Karpas-422 (cell line): ENCODE data around the gene ADCY9. TPM values are rescaled to one million over a fixed set of nuclear protein-coding genes. Genes with fewer than 3 reads are reported as not detected.

Experiments used
- DNase-seq: peaks from one replicate; pipeline ENCODE4 v3.0.0-alpha.2; 2015
- H2AFZ ChIP-seq: fragments of 200-600 bp; sonication (generic); 2 replicates; pipeline ENCODE4 v1.6.1; 2014; ENCODE audit warnings: antibody characterized with exemption, low read length, mixed read lengths
- H3K27ac ChIP-seq: fragments of 200-600 bp; sonication (generic); 2 replicates; pipeline ENCODE4 v1.5.1; 2014; ENCODE audit warnings: mild to moderate bottlenecking, low read length, moderate library complexity
- H3K27me3 ChIP-seq: fragments of 200-600 bp; sonication (generic); 2 replicates; pipeline ENCODE4 v1.6.1; 2014; ENCODE audit warnings: low read length, mixed read lengths
- H3K36me3 ChIP-seq: fragments of 200-600 bp; sonication (generic); 2 replicates; pipeline ENCODE4 v1.6.1; 2014; ENCODE audit warnings: low read length, mixed read lengths; ENCODE audit not compliant: insufficient read depth
- H3K4me1 ChIP-seq: fragments of 200-600 bp; sonication (generic); 2 replicates; pipeline ENCODE4 v1.6.1; 2014; ENCODE audit warnings: mild to moderate bottlenecking, low read length, mixed read lengths
- H3K4me2 ChIP-seq: fragments of 200-600 bp; sonication (generic); 2 replicates; pipeline ENCODE4 v1.6.1; 2014; ENCODE audit warnings: low read length, low read depth, mild to moderate bottlenecking; ENCODE audit not compliant: poor library complexity, severe bottlenecking
- H3K4me3 ChIP-seq: fragments of 200-600 bp; sonication (generic); 2 replicates; pipeline ENCODE4 v1.5.1; 2014; ENCODE audit warnings: mild to moderate bottlenecking, antibody characterized with exemption, low read length, mixed read lengths
- H3K79me2 ChIP-seq: fragments of 200-600 bp; sonication (generic); 2 replicates; pipeline ENCODE4 v1.6.1; 2014; ENCODE audit warnings: mild to moderate bottlenecking, low read length, mixed read lengths
- H3K9ac ChIP-seq: fragments of 200-600 bp; sonication (generic); 2 replicates; pipeline ENCODE4 v1.6.0; 2014; ENCODE audit warnings: low read length
- H3K9me2 ChIP-seq: fragments of 200-600 bp; sonication (generic), shearing (Covaris generic); replicated peaks from 2 replicates; pipeline ENCODE4 v1.6.0; 2014; ENCODE audit warnings: mild to moderate bottlenecking, low read length, moderate library complexity; ENCODE audit not compliant: insufficient read depth
- H3K9me3 ChIP-seq: fragments of 300-700, 200-600 bp; sonication (generic); 2 replicates; pipeline ENCODE4 v1.6.1; 2014; ENCODE audit warnings: low read length, mixed read lengths
- H4K20me1 ChIP-seq: fragments of 200-600 bp; sonication (generic); 2 replicates; pipeline ENCODE4 v1.6.1; 2014; ENCODE audit warnings: mild to moderate bottlenecking, antibody characterized with exemption, low read length, low read depth; ENCODE audit not compliant: insufficient read depth
- total RNA-seq: library from RNA; depleted of rRNA; stranded (reverse); fragments of >200 nt; shearing (Covaris generic); gene quantifications from 2 replicates; pipeline ENCODE4 v1.2.3, GENCODE V29; 2014; ENCODE audit warnings: low replicate concordance

Gene ADCY9
- total RNA-seq, 1 experiment from 2014 or later: 0.11 TPM

DNA sequence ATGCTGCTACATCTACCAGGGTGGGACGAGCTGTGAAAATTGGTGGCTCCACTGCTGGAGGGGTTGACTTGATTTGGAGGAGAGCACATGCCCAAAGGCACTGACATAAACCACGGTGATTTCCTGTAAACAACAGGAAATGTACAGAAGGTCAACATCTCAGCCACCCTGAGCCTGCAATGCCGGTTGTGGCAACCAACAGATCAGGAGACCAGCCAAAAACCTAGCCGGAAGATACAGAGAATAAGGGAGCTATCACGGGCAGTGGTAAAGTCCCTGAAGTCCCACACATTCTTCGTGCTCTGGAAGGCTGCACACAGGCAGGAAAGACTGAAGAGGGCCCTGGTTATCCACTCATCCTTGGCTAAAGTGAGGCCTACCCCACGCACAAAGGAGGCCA is 56.2 kb downstream of the ADCY9 start:
- H3K9me2 ChIP-seq: no peaks in the 10 kb centered on the region
- no peak overlapping the region for H3K27ac ChIP-seq
- H3K4me1 ChIP-seq: no peaks in the 10 kb centered on the region
- no peaks in the 10 kb centered on the region for H3K27me3 ChIP-seq
- H4K20me1 ChIP-seq: no peaks in the 10 kb centered on the region
- no peak overlapping the region for H3K4me2 ChIP-seq
- no peak for DNase-seq
- H3K36me3 ChIP-seq: no peaks in the 10 kb centered on the region
- peaks cover 22% of the 10 kb centered on the region for H3K9me3 ChIP-seq
- H2AFZ ChIP-seq: no peak overlapping the region
- H3K9ac ChIP-seq: no peak overlapping the region
- no peak overlapping the region for H3K4me3 ChIP-seq
- H3K79me2 ChIP-seq: no peaks in the 10 kb centered on the region

DNA sequence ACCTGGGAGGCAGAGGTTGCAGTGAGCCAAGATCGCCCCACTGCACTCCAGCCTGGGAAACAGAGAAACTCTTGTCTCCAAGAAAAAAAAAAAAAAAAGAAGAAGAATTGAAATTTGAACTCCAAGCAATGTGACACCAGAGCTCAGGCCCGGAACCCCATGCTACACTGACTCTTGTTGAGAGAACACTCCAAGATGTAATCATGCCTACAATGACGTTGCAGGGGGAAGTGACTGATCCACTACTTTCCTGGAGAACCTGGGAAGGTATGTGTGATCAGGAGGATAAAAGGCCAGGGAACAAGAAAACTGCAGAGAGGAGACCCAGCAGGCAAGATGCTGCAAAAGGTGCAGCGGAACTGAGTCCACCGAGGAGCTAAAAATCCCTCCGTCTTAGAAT is 57.9 kb downstream of the ADCY9 start:
- Histone ChIP-seq H3K79me2 (no peaks in the 10 kb centered on the region), H3K9ac (no peak overlapping the region), H3K9me3 (peaks cover 22% of the 10 kb centered on the region), H3K27ac (no peak overlapping the region), H2AFZ (no peak overlapping the region), H3K4me3 (no peak overlapping the region), H3K9me2 (no peaks in the 10 kb centered on the region), H4K20me1 (no peaks in the 10 kb centered on the region), H3K4me1 (no peaks in the 10 kb centered on the region), H3K36me3 (no peaks in the 10 kb centered on the region), H3K4me2 (no peak overlapping the region), H3K27me3 (no peaks in the 10 kb centered on the region)
- DNase-seq: no peak

DNA sequence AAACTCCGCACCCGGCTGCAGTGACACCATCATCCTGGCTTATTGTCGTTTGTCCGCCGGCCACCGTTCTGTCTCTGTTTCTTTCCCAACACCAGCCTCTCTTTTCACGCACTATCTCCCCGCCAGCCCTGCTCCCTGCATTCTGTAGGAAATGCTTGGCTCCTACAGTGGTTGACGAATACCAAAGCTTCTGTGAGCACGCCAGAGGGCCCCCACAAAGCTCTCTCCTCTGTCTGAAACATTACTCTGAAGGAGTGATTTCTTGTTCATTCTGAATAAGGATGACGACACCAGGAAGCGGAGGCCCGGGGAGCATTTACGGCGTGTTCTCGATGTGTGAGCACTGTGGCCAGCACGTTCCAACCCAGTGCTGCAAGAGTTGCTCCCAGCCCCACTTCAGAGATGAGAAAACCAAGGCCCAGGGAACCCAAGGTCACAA is 58.8 kb downstream of the ADCY9 start:
- no peaks in the 10 kb centered on the region for H3K36me3 ChIP-seq
- H3K4me2 ChIP-seq: no peak overlapping the region
- no peaks in the 10 kb centered on the region for H4K20me1 ChIP-seq
- H3K9me2 ChIP-seq: no peaks in the 10 kb centered on the region
- no peak overlapping the region for H3K4me3 ChIP-seq
- H3K9me3 ChIP-seq: peaks cover 22% of the 10 kb centered on the region
- H3K27me3 ChIP-seq: no peaks in the 10 kb centered on the region
- no peak overlapping the region for H3K27ac ChIP-seq
- no peak for DNase-seq
- H3K4me1 ChIP-seq: no peaks in the 10 kb centered on the region
- H3K9ac ChIP-seq: no peak overlapping the region
- H2AFZ ChIP-seq: no peak overlapping the region
- no peaks in the 10 kb centered on the region for H3K79me2 ChIP-seq

DNA sequence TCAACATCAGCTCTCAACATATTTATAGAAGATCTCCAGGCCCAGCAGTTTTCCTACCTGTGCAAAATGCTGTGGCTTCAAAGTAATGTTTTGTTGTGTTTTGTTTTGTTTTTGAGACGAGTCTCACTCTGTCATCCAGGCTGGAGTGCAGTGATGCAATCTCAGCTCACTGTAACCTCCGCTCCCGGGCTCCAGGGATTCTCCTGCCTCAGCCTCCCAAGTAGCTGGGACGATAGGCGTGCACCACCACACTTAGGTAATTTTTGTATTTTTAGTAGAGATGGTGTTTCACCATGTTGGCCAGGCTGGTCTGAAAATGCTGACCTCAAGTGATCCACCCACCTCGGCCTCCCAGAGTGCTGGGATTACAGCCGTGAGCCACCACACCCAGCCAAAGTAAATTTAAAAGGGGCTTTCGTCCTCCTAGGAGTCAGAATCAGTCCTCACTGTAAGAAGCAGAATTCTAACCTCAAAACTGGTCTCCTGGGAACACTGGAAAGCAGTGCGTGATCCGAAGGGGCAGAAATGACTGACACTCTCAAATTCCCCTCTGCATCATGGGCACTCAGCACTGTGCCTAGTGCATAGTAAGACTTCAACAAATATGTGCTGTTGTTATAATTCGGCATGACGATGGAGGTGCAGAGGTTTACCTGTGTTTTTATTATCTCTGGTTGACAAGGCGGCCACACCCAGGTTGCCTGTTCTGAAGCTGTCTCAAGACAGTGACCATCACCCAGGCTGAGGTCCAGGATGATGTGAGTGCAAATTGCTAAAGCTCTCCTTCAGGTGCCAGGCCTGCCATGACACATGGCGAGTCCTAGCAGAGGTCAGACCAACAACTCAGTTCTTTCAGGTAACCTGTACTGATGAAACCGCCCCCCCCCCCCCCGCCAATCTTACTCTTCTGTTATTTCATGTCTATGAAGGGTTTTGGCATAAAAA is 59.8 kb downstream of the ADCY9 start:
- H3K27ac ChIP-seq: no peak overlapping the region
- H3K4me1 ChIP-seq: no peaks in the 10 kb centered on the region
- H3K79me2 ChIP-seq: no peaks in the 10 kb centered on the region

DNA sequence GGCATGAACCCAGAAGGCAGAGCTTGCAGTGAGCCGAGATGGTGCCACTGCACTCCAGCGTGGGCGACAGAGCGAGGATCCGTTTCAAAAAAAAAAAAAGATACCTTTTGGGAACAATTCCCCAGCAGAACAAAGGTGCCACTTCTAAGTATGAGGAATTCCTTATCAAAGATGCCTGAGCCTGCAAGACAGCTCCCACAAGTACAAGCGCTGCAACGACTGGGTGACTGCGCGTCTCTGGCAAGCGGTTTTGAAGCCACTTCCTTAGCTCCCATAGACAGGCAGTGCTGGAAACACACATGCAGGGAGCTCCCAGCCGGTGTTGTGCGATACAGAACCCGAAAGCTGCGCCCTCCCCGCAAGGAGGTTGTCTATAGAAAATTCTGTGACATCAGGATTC is 60.5 kb downstream of the ADCY9 start:
- Histone ChIP-seq H3K27me3 (no peaks in the 10 kb centered on the region), H3K27ac (no peak overlapping the region), H3K4me1 (no peaks in the 10 kb centered on the region), H3K9me2 (no peaks in the 10 kb centered on the region), H3K4me3 (no peak overlapping the region), H3K9ac (no peak overlapping the region), H3K4me2 (no peak overlapping the region), H3K9me3 (peaks cover 7% of the 10 kb centered on the region), H4K20me1 (no peaks in the 10 kb centered on the region), H3K36me3 (no peaks in the 10 kb centered on the region), H2AFZ (no peak overlapping the region), H3K79me2 (no peaks in the 10 kb centered on the region)
- no peak for DNase-seq

More for the DNA sequence above, 59.8 kb downstream of the ADCY9 start:
- Histone ChIP-seq H3K9me2 (no peaks in the 10 kb centered on the region), H3K9ac (no peak overlapping the region), H2AFZ (no peak overlapping the region), H3K4me3 (no peak overlapping the region), H4K20me1 (no peaks in the 10 kb centered on the region), H3K36me3 (no peaks in the 10 kb centered on the region), H3K27me3 (no peaks in the 10 kb centered on the region), H3K9me3 (peaks cover 14% of the 10 kb centered on the region), H3K4me2 (no peak overlapping the region)
- DNase-seq: no peak

DNA sequence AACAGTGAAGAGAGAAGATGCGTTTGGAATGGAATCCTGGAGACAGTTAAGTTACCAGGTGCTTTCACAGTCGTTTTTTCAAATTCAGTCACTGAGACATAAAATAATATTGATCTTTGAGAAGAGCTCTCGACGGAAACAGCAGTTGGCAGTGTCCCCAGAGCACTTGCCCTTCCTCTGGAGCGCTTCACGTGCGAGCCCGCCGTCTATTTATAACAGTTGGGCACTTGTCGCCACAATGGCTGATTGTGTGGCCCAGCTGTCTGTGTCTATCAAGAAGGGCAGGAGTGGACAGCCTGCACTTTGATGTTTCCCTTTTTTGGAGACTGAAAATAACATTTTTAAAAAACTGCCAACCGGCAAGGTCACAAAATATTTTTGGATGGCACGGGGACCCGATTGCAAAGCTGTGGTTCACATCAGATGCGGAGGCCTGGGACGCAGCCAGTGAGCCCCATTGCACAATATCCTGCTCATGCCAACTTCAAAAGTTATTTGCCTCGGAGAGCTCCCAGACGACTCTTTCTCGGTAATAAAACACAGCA is 62.9 kb downstream of the ADCY9 start:
- H3K9ac ChIP-seq: no peak overlapping the region

DNA sequence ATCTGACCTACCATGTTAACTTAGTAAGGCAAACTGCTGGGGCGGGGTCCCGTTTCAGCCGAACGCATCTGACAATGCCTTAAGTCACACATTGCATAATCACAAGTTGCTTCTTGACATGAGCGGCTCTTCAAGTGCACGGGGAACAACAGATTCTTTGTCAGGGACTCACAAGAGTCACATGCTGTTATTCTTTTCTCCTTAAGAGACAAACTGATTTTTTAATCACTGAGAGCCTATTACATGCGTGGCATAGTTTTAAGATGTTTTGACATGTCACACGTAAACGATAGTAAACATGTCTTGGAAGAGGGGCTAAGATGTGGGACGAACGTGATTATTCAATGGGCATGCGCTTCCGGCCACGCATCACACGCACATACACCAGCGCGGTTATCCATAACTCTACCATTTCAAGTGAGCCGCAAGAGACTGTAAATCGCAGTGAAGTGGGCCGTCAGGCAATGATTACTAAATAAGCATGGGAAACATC is 63.4 kb downstream of the ADCY9 start:
- no peak overlapping the region for H3K4me3 ChIP-seq

More for the DNA sequence above, 62.9 kb downstream of the ADCY9 start:
- Histone ChIP-seq H3K4me2 (no peak overlapping the region), H3K27me3 (no peaks in the 10 kb centered on the region), H3K9me2 (no peaks in the 10 kb centered on the region), H3K36me3 (no peaks in the 10 kb centered on the region), H3K4me1 (no peaks in the 10 kb centered on the region), H4K20me1 (no peaks in the 10 kb centered on the region), H3K27ac (no peak overlapping the region), H3K4me3 (no peak overlapping the region), H3K9me3 (no peaks in the 10 kb centered on the region), H3K79me2 (no peaks in the 10 kb centered on the region), H2AFZ (no peak overlapping the region)
- DNase-seq: no peak

DNA sequence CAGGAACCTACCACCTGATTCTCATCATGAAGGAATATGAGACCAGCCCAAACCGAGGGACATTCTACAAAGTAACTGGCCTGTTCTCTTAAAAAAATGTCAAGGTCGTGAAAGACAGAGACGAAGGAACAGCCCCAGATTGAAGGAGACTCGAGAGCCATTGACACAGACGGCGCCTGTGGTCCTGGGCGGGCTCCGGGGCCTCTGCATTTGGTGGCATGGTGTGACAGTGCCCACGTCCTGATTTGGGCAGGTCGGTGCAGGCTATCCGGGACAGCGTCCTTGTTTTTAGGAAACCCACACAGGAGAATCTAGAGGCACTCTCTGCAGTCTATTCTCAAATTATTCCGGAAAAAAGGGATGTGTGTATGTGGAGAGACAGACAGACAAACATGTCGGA is 64.1 kb downstream of the ADCY9 start:
- H3K4me2 ChIP-seq: no peak overlapping the region
- no peak overlapping the region for H2AFZ ChIP-seq
- no peaks in the 10 kb centered on the region for H3K9me3 ChIP-seq
- no peaks in the 10 kb centered on the region for H4K20me1 ChIP-seq
- H3K27me3 ChIP-seq: no peaks in the 10 kb centered on the region
- no peaks in the 10 kb centered on the region for H3K79me2 ChIP-seq
- H3K36me3 ChIP-seq: no peaks in the 10 kb centered on the region
- H3K4me3 ChIP-seq: no peak overlapping the region
- DNase-seq: no peak
- no peak overlapping the region for H3K9ac ChIP-seq
- no peak overlapping the region for H3K27ac ChIP-seq
- H3K4me1 ChIP-seq: no peaks in the 10 kb centered on the region
- H3K9me2 ChIP-seq: no peaks in the 10 kb centered on the region

More for the DNA sequence above, 63.4 kb downstream of the ADCY9 start:
- H3K79me2 ChIP-seq: no peaks in the 10 kb centered on the region
- no peaks in the 10 kb centered on the region for H3K36me3 ChIP-seq
- no peaks in the 10 kb centered on the region for H3K4me1 ChIP-seq
- no peaks in the 10 kb centered on the region for H4K20me1 ChIP-seq
- H2AFZ ChIP-seq: no peak overlapping the region
- H3K27ac ChIP-seq: no peak overlapping the region
- H3K27me3 ChIP-seq: no peaks in the 10 kb centered on the region
- DNase-seq: no peak
- no peak overlapping the region for H3K9ac ChIP-seq
- H3K9me2 ChIP-seq: no peaks in the 10 kb centered on the region
- no peaks in the 10 kb centered on the region for H3K9me3 ChIP-seq
- H3K4me2 ChIP-seq: no peak overlapping the region
